ENCODE measurements around the gene DUSP23.

DNA sequence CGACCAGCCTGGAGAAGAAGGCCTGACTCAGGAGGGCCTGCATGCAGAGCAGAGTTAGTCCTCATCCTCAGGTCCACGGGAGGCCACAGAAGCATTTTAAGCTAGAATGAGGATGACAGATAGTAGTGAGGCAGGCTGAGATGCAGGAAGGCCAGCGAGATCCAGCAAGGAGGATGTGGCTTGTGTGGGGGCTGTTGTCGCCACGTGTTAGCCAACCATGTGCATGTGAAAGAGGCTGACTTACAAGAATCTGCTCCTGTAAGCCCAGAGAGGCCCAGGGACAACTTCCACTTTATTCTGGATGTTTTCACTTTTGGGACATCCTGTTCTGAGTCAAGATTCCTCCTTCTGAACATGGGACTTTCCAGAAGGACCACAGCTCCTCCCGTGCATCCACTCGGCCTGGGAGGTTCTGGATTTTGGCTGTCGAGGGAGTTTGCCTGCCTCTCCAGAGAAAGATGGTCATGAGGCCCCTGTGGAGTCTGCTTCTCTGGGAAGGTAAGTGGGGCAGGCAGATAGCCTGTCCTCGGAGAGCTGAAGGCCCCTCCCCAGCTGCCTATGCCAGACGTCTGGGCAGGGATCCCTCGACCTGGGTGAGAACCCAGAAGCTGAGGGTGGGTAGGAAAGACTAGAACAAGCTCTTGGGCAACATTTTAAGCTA is 45.8 kb downstream of the DUSP23 start, which contains the start of gene SLAMF8:
- TF ChIP-seq, protein P1, sequence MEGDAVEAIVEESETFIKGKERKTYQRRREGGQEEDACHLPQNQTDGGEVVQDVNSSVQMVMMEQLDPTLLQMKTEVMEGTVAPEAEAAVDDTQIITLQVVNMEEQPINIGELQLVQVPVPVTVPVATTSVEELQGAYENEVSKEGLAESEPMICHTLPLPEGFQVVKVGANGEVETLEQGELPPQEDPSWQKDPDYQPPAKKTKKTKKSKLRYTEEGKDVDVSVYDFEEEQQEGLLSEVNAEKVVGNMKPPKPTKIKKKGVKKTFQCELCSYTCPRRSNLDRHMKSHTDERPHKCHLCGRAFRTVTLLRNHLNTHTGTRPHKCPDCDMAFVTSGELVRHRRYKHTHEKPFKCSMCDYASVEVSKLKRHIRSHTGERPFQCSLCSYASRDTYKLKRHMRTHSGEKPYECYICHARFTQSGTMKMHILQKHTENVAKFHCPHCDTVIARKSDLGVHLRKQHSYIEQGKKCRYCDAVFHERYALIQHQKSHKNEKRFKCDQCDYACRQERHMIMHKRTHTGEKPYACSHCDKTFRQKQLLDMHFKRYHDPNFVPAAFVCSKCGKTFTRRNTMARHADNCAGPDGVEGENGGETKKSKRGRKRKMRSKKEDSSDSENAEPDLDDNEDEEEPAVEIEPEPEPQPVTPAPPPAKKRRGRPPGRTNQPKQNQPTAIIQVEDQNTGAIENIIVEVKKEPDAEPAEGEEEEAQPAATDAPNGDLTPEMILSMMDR (IDR thresholded peaks at IDR 0.05; ENCODE audit: low read length): no peak
- TF ChIP-seq EZH2 (IDR thresholded peaks at IDR 0.05; ENCODE audit: borderline replicate concordance, low read length): no peak

Data from OCI-LY1 (cell line).